Kidney epithelial cell (primary cell): ENCODE results near the gene OR2T33. TPM values are rescaled to one million over a fixed set of nuclear protein-coding genes. Genes with fewer than 3 reads are reported as not detected.

Experiments used
- DNase-seq: peaks from one replicate; pipeline ENCODE4 v3.0.0-alpha.2; 2010; ENCODE audit warnings: low read depth
- H3K27me3 ChIP-seq: 2 replicates; pipeline ENCODE4 v1.6.0; 2011; ENCODE audit warnings: low read length; ENCODE audit not compliant: control insufficient read depth, insufficient read depth
- H3K36me3 ChIP-seq: 2 replicates; pipeline ENCODE4 v1.5.1; 2011; ENCODE audit warnings: low read length; ENCODE audit not compliant: control insufficient read depth, insufficient read depth
- H3K4me3 ChIP-seq: 2 replicates; pipeline ENCODE4 v1.5.1; 2011; ENCODE audit warnings: low read depth, mild to moderate bottlenecking, control low read depth, low read length
- CTCF ChIP-seq: IDR thresholded peaks from 2 replicates; pipeline ENCODE4 v1.5.1; 2011; ENCODE audit warnings: mild to moderate bottlenecking, moderate library complexity, low read length, control low read depth, inconsistent platforms; ENCODE audit not compliant: insufficient read depth, poor library complexity, severe bottlenecking
- total RNA-seq: library from RNA; depleted of rRNA; stranded (reverse); fragments of >200 nt; gene quantifications from 2 replicates; pipeline ENCODE4 v1.2.3, GENCODE V29; 2015

OR2T33 gene
- total RNA-seq, 1 donor from 2014 or later: not detected

DNA sequence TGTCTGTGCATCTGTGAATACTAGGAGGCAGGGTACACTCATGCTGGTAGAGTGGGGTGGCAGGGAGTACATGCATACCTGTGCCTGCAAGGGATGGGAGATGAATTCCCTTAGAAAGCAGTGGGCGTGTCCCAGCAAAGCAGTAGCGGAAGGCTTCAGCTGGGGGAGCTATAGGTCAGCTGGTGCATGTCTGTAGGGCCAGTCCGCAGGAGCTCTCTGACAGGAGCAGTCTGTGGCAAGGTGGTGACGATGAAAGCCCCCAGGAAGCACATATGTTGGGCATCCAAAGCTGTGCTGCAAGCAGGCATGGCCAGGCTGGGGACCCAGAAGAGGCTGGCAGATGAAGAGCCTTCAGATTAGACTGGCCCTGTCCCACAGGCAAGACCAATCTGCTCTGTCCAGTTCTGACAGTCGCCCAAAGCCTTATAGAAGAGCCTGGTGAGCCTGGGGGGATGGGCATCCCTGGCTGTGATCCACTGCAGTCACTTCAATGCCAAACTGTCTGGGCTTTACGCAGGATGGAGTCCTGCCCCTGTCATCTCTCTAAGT lies 48.3 kb downstream of the OR2T33 start:
- H3K36me3 ChIP-seq: no peaks in the 10 kb centered on the region
- no peaks in the 10 kb centered on the region for H3K27me3 ChIP-seq
- no peak for DNase-seq
- no peak overlapping the region for H3K4me3 ChIP-seq
- TF ChIP-seq CTCF: no peak

DNA sequence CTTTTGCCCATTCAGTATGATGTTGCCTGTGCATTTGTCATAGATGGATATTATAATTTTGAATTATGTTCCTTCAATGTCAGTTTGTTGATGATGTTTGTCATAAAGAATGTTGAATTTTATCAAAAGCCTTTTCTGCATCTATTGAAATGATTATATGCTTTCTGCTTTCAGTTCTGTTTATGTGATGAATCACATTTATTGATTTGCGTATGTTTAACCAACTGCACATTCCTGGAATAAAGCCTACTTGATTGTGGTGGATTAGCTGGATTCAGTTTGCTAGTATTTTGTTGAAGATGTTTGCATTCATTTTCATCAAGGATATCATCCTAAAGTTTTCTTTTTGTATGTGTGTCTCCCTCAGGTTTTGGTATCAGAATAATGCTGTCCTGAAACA lies 52.2 kb downstream of the OR2T33 start:
- Histone ChIP-seq H3K36me3 (no peaks in the 10 kb centered on the region), H3K27me3 (no peaks in the 10 kb centered on the region), H3K4me3 (no peak overlapping the region)
- TF ChIP-seq CTCF: no peak
- DNase-seq: no peak

Other genes with a start within 250 kb of the OR2T33 start
- not detected in 2 replicates for gene OR2L2, start 247.9 kb downstream of the OR2T33 start, total RNA-seq
- 0.08 TPM in 1 of 2 replicates, not detected in the other for gene OR2L3, start 231.1 kb downstream of the OR2T33 start, total RNA-seq
- not detected in 2 replicates for gene OR2L13, start 182.8 kb downstream of the OR2T33 start, total RNA-seq
- not detected in 2 replicates for gene OR2M5, start 132.8 kb downstream of the OR2T33 start, total RNA-seq
- gene OR2M2, start 103.2 kb downstream of the OR2T33 start, total RNA-seq: not detected in 2 replicates
- gene OR2M3, start 80.7 kb downstream of the OR2T33 start, total RNA-seq: not detected in 2 replicates
- gene OR2M4, start 46.6 kb downstream of the OR2T33 start, total RNA-seq: not detected in 2 replicates
- gene OR2T12, start 25.4 kb upstream of the OR2T33 start, total RNA-seq: not detected in 2 replicates
- gene OR2M7, start 46.6 kb upstream of the OR2T33 start, total RNA-seq: not detected in 2 replicates
- not detected in 2 replicates for gene OR14C36, start 70.8 kb upstream of the OR2T33 start, total RNA-seq
- gene OR2T4, start 83.7 kb upstream of the OR2T33 start, total RNA-seq: not detected in 2 replicates
- gene OR2T6, start 97.8 kb upstream of the OR2T33 start, total RNA-seq: not detected in 2 replicates
- gene OR2T1, start 125.1 kb upstream of the OR2T33 start, total RNA-seq: not detected in 2 replicates
- not detected in 2 replicates for gene OR2T2, start 167.7 kb upstream of the OR2T33 start, total RNA-seq
- gene OR2T3, start 195.4 kb upstream of the OR2T33 start, total RNA-seq: not detected in 2 replicates
- gene OR2T5, start 210.6 kb upstream of the OR2T33 start, total RNA-seq: not detected in 2 replicates
- gene OR2G6, start 230.1 kb upstream of the OR2T33 start, total RNA-seq: not detected in 2 replicates